Measurements from ENCODE around the gene MADD.

Gene MADD

DNA sequence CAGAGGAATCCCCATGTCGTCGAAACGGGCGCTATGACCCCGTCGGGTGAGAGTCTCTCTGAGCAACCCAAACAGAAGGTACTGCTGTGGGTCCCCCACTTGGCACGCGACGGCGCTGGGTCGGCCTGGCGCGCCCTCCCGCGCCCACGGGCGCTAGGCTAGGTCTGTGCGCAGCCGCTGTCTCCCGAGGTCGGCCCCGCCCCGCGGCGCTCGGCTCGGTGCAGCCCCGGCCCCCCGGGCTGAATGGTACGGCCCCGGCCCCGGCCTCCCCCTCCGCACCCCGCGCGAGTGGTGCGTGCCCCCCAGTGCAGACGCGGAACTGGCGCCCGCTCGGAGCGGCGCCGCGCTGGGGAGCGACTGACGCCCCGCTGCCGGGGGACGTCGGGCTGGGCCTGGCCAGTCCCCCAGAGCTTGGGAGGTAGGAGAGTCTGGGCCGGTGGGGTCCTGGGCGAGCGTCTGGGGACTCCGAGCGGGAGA, at the start of gene MADD:
MADD (plus strand) TSS at position 305 of the 477 bp plus-strand sequence.
- DNase-seq = peak; percentile 81 to 86

DNA sequence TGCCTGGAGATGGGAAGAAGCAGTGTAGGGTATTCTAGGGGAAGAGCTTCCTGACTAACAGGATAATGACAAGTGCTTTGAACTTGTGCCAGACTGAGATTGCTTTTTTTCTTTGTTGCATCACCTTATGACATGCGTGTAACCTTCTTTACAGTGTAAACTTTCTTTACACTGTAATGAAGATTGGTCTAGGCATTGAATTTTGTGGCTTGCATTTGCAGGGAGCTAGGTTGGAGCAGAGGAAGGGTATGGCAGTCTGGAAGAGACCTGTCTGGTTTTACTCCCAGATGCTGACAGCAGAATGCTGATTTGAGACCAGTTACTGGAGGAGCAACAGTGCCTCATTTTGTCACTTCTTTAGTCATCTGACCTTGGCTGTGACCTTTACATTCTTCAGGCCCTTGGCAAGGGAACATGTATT, 49.5 kb upstream of the MADD start:
- no peak for DNase-seq

DNA sequence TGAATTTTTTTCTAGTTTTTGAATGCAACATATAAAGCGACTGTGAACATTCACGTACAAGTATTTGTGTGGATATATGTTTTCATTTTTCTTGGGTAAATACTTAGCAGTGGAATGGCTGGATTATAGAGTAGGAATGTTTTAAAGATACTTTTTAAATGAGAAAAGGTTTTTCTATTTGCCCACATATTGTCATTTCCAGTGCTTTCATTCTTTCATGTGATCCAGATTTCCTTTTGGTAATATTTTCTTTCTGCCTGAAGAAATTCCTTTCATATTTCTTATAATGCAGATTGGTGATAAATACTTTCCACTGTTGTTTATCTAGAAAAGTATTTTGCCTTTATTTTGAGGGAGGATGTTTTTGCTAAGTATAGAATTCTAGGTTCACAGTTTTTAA, 47.2 kb upstream of the MADD start:
- no peak for DNase-seq

DNA sequence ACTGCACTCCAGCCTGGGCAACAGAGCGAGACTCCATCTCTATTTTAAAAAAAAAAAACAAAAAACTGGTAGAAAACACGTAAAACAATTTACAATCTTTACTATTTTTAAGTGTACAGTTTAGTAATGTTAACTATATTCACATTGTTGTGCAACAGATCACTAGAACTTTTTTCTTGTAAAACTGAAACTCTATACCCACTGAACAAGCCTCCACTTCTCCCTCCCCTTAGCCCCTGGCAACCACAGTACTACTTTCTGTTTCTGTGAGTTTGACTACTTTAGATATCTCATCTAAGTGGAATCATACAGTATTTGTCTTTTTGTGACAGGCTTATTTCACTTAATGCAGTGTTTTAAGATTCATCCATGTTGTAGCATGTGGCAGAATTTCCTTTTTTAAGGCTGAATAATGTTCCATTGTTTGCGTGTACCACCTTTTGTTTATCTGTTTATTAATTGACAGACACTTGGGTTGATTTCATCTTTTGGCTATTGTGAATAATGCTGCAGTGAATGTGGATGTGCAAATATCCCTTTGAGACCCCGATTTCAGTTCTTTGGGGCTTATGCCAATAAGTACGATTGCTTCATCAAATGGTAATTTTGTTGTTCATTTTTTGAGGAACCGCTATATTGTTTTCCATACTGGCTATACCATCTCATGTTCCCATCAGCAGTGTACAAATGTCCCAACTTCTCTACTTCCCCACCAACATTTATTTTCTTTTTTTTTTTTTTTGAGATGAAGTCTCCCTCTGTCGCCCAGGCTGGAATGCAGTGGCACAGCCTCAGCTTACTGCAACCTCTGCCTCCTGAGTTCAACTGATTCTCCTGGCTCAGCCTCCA, 44.2 kb upstream of the MADD start:
- no peak for DNase-seq

DNA sequence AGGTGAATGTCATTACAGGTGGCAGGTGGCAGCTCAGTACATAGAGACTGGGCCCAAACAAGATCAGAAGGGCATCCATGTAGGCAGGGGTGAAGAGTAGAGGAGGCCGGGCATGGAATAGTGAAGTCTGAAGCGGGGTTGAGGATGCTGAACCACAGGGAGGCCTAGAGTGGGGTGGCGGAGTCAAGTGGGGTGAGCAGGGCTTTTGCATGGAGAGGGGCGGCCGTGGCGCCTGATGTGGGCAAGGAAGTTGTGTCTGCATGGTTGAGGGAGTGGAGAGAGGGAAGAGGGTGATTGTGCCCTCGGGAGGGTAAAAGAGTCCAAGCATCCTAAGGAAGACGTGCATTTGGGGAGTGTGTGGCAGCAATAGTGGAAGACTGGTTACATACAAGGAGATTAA, 40.8 kb upstream of the MADD start:
- no peak for DNase-seq

DNA sequence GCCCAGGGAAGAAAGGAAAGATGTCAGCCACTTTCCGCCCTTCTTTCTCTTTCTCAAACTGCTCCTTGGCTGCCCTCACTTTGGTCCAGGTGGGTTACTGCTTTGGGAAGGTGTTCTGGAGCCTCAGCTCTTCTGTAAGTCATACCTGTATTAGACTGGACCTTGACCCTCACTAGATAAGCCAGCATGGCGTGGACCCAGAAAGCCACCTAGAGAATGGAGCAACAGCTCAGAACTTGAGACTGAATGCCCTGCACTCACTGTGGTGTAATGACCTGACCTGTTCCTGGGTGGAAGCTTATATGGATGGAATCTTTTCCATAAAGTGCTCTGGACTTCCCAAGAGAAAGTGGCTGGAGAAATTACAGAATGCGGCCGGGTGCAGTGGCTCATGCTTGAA, 36.9 kb upstream of the MADD start:
- DNase-seq = no peak

DNA sequence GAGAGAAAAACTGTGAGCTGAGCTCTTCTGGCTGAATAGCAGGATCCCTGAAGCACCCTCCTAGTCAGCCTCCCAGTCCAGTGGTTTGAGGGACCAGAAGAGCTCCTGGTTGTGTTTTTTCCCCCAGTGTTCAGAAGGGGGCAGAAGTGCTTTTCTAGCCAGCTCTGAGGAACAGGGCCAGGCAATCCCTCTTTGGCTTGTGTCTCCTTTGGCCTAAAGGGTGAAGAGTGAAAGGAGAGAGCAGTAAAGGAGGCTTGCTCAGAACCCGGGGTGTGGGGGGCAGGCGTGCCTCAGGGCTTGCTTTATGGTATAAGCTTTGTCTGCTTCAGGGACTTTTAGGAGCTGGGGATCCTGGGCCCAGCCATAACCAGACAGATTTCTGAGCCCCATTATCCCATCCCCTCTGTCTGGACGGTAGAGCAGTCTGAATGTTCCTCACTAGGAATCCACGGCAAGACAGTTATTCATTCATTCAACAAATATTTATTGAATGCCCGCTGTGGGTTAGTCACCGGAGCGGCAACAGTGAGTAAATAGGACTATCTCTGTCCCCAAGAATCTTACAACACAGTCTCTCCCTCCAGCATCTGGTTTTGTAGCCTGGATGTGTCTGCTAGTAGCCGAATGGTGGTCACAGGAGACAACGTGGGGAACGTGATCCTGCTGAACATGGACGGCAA, 35.8 kb upstream of the MADD start:
- no peak for DNase-seq

DNA sequence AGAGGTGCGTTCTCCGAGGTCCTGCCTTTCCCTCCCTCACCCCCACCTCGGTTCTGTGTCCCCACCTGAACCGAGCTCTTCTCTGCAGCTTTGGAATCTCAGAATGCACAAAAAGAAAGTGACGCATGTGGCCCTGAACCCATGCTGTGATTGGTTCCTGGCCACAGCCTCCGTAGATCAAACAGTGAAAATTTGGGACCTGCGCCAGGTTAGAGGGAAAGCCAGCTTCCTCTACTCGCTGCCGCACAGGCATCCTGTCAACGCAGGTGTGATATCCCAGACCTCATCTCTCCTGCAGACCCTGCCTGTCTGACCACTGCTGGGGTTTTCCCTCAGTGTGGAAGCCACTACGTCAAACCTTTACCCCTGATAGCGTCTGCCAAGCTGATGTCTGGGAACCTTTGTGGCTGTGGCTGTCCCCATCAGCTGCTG, 35.2 kb upstream of the MADD start:
- no peak for DNase-seq

DNA sequence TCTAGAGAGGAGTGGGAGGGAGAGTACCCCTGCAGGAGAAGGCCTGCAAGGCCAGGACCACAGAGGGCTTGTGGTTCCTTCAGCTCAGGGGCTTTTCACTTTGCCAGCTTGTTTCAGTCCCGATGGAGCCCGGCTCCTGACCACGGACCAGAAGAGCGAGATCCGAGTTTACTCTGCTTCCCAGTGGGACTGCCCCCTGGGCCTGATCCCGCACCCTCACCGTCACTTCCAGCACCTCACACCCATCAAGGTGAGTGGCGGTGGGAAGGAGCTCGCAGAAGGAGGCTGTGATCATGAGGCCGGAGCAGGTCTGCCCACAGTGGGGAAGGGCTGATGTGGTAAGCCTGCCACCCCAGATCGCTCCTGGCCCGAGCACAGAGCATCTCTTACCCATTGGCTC, 34.8 kb upstream of the MADD start:
- DNase-seq = no peak

DNA sequence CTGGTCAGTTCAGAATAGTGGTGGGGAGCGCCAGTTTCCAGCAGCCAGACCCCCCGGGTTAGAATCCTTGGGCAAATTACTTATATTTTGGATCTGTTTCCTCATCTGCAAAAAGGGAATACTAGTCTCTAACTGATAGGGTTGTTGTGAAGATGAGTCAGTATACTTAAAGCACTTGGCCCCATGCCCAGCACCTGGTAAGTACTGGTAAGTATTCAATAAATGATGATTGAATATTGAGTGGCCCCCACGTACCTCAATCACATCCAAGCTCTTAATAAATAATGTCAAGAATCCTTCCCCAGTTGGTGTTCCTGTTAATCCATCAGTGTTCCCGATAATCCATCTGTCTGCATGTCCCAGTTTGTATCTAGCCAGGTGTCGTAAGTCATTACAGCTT, 33.5 kb upstream of the MADD start:
- DNase-seq = no peak

DNA sequence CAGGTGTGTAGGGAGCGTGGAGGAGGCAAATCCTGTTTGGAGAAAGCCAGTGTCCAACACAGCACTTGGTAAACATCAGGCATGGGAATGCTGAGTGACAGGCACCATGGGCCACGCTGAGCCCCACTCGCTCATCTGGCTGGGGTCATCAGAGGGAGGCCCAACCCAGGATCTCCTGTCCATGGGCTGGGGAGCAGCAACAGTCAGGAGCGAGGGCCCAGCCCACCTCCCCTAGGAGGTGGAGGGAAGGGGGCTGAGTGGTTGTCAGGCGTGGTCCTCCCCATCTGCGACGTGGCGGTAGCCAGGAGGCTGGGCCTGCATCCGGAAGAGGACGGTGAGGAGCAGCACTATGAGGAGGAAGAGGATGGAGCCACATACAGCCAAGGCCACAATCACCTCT, 30.1 kb upstream of the MADD start:
- no peak for DNase-seq

DNA sequence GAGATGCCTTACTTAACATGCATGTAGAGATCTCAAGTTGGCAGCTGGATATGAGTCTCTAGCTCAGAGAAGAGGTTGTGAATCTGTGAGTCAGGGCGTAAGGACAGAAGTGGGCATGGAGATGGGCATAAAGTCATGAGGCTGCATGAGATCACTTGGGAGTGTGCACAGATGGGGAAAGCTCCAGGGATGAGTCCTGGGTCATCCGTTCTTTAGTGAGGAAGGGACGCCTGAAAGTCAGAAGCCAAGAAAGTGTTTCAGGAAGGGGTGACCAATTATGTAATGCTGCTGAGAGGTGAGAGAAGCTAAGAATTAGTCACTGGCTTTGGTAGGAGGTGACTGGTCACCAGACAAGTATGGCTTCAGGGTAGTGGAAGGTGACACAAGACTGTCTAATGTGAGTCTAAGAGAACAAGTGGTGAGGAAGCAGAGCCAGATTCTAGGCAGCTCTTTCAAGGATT, 28.1 kb upstream of the MADD start:
- no peak for DNase-seq

DNA sequence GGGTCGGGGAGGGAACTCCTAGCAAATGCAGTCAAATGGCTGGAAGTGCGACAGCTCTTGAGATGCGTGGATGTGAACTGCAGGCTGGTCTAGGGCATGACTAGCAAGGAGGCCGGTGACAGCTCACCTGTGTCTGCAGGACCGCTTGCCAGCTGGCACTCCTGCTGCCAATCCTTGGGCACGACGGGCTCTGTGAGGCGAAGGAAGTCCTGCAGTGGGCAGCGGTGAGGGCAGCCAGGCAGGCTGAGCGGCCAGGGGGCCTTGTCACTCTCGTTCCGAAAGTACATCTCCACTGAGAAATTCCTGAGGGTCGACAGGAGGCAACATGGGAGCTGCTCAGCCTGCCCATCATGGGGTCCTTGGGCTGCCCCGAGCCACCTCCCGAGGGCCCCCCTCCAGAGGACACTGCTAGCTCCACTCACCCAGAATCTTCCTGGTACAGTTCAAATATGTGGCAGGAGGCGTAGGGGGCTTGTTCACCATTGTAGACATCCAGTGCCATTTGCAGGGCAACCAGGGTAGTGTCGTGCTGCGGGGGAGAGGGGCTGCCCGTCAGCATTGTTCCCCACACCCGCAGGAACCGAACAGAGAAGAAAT, 27.2 kb upstream of the MADD start:
- DNase-seq = no peak

DNA sequence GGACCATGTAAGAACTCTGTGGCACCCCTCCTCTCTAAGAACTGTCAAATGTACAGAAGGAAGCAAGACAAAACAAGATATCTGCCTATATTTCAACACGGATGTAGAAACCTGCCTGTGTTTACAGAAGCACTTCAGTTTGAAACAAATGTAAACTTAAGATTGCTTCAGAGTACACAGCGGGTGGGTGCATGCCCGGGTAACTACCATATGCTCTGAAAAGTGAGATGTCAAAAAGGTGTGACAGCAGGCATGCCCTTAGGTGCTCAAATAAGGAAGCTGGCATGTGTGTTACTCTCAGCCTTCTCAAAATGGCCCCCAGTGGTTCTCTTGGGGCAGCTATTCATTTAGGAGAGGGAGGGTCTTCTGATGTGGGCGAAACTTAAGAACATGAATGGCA, 26.5 kb upstream of the MADD start:
- no peak for DNase-seq

DNA sequence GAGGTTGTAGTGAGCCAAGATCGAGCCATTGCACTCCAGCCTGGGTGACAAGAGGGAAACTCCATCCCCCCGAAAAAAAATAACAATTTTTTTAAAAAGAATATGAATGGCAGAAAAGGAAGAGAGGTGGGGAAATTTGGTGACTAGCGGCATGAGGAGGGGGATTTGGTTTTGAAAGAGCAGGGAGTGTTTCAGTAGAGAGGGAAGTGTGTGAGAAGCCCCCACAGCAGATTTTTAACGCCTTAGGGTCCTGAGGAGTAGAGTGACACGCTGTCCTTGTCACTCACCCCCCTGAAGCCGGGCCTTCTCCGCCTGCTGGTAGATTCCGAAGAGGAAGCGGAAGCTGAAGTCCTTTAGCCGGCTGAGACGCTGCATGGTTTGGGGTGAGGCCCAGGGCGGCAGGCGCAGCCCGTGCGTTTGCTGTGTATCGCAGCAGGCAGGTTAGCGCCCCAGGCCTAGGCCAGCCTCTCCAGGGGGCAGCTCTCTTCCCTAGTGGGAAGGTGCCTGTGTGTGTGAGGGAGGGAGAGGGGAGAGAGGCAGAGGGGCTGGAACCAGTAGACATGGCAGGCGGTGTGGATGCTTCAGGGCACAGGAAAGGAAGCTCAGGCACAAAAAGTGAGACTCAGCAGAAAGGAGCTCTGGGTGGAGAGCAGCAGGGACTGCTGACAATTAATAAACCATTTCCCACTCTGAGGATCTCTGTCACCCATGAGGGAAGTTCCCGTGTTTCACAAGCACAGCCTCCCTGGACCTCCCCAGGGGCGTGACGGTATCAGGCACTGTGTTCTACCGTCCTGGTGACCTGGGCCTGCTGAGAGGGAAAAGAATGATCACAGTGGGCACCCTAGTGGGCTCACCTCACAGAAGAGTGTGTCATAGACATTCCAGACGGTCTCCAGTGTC, 25.2 kb upstream of the MADD start:
- no peak for DNase-seq

DNA sequence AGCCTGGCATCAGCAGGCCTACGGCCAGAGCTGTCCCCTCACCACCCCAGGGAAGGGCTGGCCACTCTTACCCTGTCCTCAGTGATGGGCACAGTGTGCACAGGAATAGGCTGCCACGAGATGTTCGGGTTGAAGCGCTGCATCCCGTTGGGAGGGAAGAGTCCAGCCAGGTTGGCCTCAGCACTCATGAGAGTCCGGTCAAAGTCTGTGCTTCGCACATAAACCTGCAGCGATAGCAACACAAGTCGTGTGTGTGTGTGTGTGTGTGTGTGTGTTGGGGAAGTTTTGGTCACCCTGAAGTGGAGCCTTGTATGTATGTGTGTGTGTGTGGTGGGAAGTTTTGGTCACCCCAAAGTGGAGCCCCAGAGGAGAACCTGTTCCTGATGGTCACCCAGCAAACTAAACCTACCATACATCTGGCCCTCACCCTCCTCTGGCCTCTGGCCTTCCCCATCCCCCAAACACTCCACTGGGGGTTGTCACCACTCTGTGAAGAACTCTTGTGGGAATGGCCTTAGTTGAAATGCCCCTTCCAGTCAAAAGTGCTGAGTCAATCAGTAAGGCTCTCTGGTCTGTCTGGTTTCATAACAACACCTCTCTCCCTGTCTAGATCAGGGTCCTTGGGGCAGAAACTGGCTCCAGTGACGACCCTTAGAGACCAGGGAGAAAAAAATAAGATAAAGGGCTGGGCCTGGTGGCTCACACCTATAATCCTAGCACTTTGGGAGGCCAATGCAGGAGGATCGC, 24.1 kb upstream of the MADD start:
- no peak for DNase-seq

DNA sequence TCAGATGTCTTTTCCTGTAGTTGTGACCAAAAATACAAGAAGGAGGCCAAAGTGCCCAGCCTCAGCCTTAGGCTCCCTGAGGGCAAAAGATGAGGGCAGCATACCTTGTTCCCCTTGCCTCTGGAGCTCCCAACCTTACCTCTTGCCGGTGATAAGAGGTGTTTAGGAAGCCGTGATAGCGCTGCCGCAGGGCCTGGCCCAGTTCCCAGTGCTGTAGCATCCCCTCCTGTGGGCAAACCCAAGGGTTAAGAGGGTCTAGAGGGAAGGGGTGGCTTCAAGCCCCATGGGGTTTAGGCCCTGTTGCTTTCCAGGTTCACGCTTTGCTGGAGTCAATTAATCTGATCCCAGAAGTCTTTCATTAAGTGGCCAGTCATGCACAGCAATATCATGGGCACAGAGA, 22.4 kb upstream of the MADD start:
- DNase-seq = no peak

DNA sequence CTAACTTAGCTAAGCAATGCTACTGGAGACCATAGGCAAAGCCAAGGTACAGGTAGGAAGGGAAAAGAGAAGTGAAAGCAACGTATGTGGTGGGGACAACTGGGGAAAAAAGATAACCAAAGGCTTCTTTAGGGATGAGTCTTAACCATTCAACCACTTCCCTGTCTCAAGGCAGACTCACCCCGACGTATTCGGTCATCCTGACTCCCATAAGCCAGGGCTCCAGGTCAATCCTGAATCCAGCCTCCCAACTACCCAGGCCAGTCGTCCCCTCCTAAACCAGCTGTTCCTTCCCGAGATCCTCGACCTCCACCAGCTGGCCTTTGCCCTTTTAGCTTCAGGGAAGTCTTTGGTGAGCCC, 21.6 kb upstream of the MADD start:
- no peak for DNase-seq

DNA sequence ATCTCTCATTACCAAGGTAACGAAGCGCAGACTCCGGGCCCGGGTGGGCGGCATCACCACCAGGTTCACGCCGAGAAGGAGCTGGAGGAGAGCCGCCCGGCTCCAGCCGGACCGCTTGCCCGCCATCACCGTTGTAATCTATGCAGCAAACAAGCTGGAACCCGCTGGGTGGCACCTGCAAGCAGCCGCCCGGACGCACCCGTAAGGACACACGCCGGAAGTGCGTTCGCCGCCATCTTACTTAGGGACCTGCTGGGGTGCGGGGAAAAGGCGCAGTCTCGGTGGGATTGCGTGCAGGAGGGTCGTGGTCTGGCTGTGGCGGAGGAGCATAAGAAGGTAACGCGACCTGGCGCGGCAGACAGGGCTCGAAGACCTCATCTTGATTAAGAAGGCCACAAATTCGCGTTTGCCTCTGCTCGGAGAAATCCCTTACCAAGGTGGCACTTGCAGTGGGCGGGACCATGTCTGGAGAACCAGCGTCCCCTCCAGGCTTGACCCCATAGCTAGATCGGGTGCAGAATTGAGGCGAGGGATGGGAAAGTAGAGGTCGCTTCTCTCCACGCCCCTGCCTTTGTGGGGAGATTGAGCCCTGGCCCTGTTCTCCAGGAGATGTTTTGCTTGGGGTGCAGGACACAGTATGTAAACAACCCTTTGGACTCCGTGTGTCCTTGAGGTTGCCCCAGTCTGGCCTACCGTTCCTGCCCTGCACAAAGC, 21.1 kb upstream of the MADD start, which contains the start of gene ACP2:
ACP2 (minus strand) TSS at position 151 of the 714 bp plus-strand sequence; CDS start at position 126, 25 bp downstream.
- DNase-seq = peak; percentile 82 to 83

DNA sequence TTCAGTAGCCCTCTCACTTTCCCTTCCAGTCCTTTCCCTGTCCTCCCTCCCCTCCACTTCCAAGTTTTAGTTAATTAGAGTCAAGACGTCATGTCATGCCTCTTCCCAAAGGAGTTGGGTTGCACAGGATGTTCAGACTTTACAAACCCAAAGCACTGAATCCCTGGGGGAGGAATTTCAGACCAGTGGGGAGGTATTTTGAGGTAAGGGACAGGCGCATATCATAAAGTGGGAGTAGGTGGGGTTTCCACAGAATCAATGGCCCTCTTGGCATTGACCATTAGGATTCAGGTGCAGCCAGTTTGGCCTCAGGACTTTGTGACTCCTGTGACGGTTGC, 20.6 kb upstream of the MADD start:
- no peak for DNase-seq

DNA sequence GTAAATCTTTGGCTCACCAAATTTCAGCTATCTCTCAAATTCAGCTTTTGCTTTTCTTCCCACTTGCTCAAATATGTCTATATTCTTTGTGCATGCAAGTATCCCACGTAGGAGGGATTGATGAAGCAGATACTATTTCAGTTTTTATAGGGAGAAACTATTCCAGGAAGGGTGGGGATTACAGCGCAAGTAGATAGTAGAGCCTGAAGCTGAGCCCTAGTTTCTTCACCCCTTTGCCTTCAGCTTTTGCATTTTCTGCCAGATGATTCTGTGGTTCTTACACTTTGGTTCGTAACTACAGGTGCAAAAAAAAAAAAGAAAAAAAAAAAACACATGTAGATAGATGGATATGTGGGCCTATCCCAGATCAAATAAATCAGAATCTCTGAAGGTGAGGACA, 18.2 kb upstream of the MADD start:
- DNase-seq = no peak

Measured in stimulated activated CD4-positive, alpha-beta T cell treated with anti-CD3 and anti-CD28 coated beads, Interleukin-2, amount 100 ng/mL, for 48 hours (primary cell).